Measurements from ENCODE around the gene TTC39A.

- TF ChIP-seq POLR2A (IDR thresholded peaks at IDR 0.05), result no peak
- no peak for TF ChIP-seq CTCF (IDR thresholded peaks at IDR 0.05)
Observed at GRCh38 chr1:51325878-51326755, 4.2 kb downstream of the TTC39A start.

Data from vagina (tissue), 2 donors.